ENCODE results near the gene UBXN10.
"Not testable (repeated sequence)": the region's sequence is repeated elsewhere in the genome, so short reads cannot be mapped to it uniquely, and the experiment has no call there.

The UBXN10 gene

GRCh38 chr1:20210736-20211460 is 25.0 kb downstream of the UBXN10 start:
- FAIRE-seq, result no peak

DNA sequence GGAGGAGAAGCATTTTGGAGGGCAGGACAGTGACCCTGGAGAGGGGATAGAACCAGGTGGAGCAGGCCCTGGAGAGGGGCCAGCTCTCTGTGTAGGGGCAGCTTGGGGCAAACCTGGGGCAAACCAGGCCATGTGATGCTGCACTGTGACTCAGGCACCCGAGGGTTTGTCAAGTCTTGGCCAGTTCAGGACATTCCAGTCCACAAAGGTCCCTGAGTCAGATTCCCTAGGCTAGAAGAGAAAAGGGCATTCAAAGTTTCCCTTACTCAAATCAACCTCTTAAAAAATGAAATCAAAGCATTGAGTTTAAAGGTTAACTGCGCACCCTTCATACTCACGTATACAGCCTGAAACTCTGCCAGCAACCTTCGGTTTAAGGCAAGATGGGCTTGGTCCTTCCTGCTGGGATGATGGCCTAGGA is 25.6 kb downstream of the UBXN10 start:
- FAIRE-seq, result no peak

DNA sequence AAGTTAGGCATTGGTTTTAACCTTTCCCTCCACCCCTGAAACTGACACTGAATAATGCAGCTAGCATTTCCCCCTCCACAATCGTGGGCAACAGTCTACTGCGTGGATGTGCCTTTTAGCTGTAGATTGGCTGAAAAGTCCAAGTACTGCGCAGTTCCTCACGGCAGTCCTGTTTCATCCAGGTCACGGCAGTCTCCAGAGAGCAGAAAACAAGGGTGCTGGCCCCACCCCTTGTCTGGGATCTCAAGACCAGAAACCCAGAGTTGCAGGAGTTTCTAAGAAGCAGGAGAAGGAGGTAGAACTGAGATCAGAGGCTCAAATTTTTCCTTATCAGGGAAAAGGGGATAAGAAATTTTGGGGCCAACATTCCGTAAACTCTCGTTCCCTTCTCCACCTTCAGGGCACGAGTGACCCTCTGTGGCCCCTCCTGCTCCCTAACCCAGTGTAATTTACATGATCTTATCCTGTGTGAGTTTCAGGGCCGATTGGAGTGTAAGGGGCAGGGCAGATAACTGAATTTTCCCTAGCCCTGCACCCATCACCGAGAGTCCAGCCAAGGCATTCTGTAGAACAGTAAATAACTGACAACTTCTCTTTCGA is 26.3 kb downstream of the UBXN10 start:
- no peak for FAIRE-seq

- FAIRE-seq, result no peak
Measured at GRCh38 chr1:20212685-20213331, 26.9 kb downstream of the UBXN10 start.

GRCh38 chr1:20215716-20216115 is 29.8 kb downstream of the UBXN10 start:
- FAIRE-seq, result no peak

DNA sequence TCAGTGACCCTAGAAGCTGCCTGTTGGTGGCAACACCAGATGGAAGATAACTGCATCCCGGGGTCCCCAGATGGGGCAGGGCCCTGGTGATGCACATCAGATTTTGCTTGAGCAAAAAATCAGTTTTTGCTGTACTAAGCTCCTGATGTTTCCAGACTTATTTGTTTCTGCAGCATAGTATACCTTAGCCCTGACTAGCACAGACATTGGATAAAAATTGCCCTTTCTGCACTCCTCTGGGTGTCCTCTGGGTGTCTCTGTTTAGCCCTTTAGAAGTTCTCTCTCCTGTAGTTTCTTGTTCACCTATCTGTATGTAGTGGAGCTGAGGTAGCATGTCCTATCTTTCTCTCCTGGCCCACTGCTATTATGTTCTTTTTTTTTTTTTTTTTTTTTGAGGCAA is 30.7 kb downstream of the UBXN10 start:
- no peak for FAIRE-seq

GRCh38 chr1:20219053-20219452 is 33.2 kb downstream of the UBXN10 start:
- FAIRE-seq, result not testable (repeated sequence)

DNA sequence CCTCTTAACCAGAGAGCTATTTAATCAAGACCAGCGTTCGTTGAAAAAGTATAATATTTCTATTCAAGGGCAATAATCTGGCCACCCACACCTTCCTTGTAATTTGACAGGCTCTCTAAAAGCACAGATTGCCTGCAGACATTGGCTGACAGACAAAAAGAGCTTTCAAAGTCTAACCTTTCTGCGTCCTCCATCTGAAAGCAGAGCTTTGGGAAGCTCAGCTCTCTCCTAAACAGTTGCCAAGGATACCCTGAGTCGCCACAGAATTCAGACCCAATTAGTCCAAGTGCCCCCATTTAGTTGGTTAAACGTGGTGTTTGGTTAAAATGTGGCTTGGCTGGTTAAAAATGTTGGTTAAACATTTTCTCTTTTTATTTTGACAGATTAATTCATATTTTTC is 34.1 kb downstream of the UBXN10 start:
- no peak for FAIRE-seq

GRCh38 chr1:20223106-20223505 is 37.2 kb downstream of the UBXN10 start:
- no peak for FAIRE-seq

DNA sequence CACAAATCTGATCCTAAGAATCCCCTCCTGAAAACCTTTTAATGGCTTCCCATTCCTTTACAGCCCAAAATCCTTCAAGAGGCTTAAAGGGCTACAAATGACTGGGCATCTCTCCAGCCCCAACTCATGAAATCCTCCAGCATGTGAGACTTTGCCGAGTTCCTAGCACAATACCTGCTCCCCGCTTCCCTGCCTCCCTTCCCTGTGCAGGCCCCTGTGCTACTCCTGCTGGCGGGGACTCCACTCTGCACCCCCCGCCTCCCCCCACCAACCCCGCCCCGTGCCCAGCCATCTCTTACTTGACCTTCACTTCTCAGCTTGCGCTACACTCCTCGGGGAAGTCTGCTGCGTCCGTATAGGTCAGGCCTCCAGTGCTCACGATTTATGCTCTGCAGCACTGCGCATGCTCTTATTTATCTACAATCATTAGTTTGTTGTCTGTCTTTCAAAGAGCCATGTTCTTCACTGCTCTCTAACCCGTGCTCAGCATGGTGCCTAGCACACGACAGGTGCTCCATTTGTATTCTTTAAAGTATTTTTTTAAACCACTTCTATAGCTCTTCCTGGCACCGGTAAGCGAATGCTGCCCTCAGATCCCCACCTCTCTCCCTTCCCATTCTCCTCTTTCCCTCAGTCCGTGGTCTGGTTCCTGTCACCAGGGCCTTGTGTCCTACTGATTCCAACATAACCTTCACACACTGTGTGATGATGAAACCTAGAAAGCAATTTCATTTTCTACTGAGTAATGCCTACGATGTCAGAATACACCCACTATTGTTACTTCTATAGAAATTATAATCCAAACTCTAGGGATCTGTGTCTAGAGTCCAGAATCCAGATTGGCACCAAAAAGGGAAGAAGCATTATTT is 37.9 kb downstream of the UBXN10 start:
- FAIRE-seq, result no peak

- no peak for FAIRE-seq
Measured at GRCh38 chr1:20224546-20224945, 38.6 kb downstream of the UBXN10 start.

GRCh38 chr1:20227704-20228103 is 41.8 kb downstream of the UBXN10 start:
- no peak for FAIRE-seq

- FAIRE-seq, result no peak
Measured at GRCh38 chr1:20228314-20228825, 42.5 kb downstream of the UBXN10 start.

DNA sequence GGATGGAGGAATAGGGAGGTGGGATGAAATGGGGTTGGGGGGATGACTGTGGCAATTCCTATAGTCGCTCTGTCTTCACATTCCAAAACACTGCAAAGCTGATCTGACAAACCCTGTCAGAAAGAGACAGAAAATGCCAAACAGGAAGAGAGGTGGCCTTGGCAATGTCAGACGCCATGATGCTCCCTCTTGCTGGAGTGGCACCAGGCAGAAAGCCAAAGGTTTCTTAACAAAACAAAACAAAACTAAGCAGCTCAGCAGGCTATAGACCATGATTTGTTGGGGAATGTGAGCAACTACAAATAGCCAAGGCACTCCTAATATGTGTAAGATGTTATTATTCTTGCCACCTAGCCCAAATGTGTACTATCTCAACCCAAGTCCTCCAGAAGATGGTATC is 43.3 kb downstream of the UBXN10 start:
- FAIRE-seq, result no peak

GRCh38 chr1:20232564-20232963 is 46.7 kb downstream of the UBXN10 start:
- FAIRE-seq, result not testable (repeated sequence)

DNA sequence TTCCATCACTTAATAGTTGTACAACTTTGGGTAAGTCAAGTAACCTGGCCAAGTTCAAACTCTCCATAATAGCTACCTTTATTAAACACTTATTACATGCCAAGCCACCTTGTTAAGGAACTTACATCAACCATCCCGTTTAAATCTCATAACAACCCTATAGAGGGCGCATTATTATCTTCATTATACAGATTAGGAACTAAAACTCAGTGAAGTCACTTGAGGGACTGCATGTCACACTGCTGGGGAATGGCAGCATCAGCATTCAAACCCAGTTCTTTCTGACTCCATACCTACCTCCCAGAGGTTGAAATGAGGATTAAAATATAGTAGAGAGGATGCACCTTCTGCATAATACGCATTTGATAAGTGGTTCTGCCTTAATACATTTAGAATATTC is 47.5 kb downstream of the UBXN10 start:
- no peak for FAIRE-seq

GRCh38 chr1:20233866-20234265 is 48.0 kb downstream of the UBXN10 start:
- no peak for FAIRE-seq

GRCh38 chr1:20234788-20235535 is 49.1 kb downstream of the UBXN10 start:
- no peak for FAIRE-seq

- no peak for FAIRE-seq
Measured at GRCh38 chr1:20237646-20238045, 51.8 kb downstream of the UBXN10 start.

DNA sequence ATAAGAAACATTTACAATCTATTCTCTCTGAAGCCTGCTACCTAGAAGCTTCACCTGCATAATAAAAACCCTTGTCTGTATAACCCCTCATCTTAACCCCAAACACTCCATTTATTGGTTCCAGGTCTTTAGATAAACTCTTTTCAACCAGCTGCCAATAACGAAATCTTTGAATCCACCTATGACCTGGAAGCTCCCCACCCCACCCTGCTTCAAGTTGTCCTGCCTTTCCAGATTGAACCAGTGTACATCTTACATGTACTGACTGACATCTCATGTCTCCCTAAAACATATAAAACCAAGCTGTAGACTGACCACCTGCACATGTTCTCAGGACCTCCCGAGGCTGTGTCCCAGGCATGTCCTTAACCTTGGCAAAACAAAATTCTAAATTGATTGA is 54.1 kb downstream of the UBXN10 start:
- FAIRE-seq, result no peak

DNA sequence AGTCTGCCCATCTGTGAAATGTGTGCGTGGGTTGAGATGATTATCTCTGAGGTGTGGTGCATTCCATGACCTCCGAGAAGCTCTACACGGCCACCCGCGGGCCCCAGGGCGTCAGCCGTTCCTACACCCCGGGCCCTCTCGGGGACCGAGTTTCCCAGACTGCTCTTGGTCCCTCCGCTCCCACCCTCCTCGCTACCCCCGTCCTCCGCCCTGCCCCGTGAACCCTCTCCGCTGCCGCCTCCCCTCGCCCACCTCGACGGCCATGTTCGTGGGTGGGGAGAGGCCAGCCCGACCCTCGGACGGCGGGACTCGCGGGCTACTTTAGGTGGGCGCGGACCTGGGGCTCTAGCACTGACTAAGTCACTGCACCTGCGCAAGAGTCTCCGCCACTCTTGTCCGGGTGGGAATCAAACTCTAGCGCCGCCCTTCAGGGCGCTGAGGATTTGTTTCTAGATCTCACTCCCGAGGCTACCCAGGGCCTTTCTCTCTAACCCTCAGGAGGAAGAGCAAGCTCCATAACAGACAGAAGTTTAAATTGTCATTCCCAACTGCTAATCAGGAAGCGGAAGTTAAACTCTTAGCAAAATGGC is 57.1 kb downstream of the UBXN10 start:
- FAIRE-seq, result no peak
